GM18909 (cell line): ENCODE data around the gene APLF.
"Not testable (repeated sequence)": the region's sequence is repeated elsewhere in the genome, so short reads cannot be mapped to it uniquely, and the experiment has no call there.

Experiments
- ATAC-seq: cut with Tn5 transposase; IDR thresholded peaks from one replicate; pipeline ENCODE4 v1.9.1; 2021; ENCODE audit warnings: mild to moderate bottlenecking; ENCODE audit not compliant: unreplicated experiment, poor library complexity

APLF gene

GRCh38 chr2:68516051-68516955 lies 48.9 kb downstream of the APLF start:
- no peak for ATAC-seq

DNA sequence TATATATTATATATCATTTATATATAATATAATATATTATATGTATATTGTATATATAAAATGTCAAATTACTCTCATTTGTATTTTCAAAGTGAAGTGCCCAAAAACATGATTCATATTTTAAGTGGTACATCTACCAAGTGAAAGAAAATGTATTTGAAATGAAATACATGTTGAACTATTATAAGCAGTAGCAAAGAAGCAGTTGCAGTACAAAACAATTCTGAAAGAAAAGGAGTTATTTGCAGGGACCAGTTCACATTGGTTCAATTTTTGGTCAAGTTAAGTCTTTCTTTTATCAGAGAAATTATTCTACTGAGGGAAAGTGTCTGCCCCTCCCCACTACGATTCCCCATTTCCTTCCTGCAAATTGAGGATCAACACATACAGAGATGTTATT lies 51.9 kb downstream of the APLF start:
- no peak for ATAC-seq

GRCh38 chr2:68521037-68521436 lies 53.7 kb downstream of the APLF start:
- no peak for ATAC-seq

GRCh38 chr2:68526943-68527342 lies 59.6 kb downstream of the APLF start:
- ATAC-seq, result not testable (repeated sequence)

DNA sequence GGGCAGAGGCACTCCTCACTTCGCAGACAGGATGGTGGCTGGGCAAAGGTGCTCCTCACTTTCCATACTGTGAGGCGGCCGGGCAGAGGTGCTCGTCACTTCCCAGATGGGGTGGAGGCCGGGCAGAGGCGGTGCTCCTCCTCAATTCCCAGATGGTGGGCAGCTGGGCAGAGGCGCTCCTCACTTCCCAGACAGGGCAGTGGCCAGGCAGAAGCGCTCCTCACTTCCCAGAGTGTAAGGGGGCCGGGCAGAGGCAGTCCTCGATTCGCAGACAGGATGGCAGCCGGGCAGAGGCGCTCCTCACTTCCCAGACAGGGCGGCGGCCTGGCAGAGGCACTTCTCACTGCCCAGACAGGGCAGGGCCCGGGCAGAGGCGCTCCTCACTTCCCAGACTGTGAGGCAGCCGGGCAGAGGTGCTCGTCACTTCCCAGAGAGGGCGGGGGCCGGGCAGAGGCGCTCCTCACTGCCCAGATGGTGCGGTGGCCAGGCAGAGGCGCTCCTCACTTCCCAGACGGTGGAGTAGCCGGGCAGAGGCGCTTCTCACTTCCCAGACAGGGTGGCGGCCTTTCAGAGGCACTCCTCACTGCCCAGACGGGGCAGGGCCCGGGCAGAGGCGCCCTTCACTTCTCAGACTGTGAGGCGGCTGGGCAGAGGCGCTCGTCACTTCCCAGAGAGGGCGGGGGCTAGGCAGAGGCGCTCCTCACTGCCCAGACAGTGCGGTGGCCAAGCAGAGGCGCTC lies 60.1 kb downstream of the APLF start:
- ATAC-seq, result not testable (repeated sequence)

DNA sequence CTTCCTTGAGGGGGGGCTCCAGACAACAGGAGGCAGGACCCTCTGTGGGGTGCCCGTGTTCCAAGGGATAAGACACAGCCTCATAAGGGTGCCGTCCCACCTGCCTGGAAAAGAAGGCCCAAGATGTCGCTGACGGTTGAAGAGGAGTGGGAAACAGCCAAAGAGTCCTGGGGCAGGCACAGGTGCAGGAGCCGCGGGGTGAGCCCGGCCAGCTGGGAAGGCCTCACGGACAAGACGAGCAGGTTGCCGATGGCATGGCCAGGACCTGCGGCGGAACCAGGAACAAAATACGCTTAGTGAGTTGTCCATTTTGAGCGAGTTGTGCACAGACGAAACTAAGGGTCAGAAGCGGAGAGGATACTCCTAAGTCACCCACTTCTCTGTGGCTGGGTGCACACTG lies 61.8 kb downstream of the APLF start:
- not testable (repeated sequence) for ATAC-seq

DNA sequence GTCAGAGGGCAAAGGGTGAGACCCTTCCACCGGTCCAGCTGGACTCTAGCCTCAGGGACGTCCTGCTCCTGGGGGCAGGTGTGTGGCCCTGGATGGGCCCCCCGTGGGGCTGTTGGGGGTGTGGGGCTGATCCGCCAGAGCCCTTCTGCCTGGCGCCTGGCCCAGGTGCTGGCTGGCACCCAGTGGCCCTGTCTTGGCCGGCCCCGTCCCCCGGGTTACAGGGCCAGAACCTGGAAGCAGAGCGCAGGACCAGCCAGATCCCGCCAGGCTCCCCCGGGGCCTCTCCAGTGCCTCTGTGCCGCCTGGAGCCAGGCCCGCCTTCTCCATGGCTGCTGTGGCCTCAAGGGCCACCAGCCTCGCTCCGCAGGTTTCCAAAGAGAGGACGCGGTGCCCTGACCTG lies 62.3 kb downstream of the APLF start:
- not testable (repeated sequence) for ATAC-seq

DNA sequence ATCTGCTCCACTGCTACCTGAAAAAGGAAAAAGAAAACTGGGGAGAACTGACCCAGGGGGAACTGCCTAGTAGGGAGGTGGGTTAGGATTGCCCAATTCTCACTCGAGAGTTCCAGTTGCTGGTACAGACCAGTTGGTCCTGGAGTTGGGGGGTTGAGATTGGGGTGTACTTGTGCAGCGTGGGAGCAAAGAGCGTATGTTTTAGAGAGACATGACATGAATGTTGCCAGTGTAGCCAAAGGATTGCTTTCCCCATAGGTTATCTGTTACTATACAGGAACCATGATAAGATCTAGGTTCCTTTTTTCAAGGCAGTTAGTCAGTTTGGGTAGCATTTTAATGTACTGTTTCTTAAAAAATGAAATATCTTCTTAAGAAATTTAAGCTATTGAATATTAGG lies 68.6 kb downstream of the APLF start:
- ATAC-seq, result no peak

GRCh38 chr2:68537011-68537410 lies 69.6 kb downstream of the APLF start:
- no peak for ATAC-seq

GRCh38 chr2:68537809-68538208 lies 70.4 kb downstream of the APLF start:
- ATAC-seq, result no peak

DNA sequence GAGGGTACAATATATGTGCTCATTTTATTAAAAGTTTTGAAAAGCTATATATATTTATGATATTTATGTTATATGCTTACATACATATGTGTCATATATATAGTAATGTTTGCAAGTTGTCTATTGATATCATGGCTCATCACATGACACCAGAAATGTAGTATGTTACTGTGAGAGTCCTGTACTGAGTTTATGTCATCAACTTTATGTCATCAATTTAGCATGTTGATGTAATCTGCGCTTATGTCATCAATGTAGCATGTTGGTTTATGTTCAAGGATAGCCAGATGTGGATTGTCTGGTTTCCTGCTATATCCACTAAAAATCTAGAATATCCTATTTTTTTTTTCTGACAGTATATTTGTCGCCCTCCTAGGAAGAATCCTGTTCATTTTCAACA lies 77.4 kb downstream of the APLF start:
- ATAC-seq, result no peak

DNA sequence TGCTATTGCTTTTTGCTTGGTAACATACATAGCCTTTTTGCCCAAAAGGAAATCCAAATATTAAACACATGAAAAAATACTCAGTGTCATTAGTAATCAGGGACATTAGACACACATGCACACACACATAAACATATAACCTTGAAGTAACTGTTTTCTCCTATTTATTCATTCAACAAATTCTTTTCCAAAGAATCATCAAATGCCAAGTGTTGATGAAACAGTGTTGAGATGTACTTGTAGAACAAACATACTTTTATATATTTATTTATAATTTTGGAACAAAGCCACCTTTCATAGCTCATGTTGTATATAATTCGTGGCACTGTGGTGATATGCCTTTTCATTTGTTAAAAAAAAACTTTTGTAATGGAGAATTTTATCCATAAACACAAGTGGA lies 81.0 kb downstream of the APLF start:
- no peak for ATAC-seq

GRCh38 chr2:68553098-68553497 lies 85.7 kb downstream of the APLF start:
- ATAC-seq, result no peak

GRCh38 chr2:68555425-68556206 lies 88.2 kb downstream of the APLF start:
- ATAC-seq, result not testable (repeated sequence)

DNA sequence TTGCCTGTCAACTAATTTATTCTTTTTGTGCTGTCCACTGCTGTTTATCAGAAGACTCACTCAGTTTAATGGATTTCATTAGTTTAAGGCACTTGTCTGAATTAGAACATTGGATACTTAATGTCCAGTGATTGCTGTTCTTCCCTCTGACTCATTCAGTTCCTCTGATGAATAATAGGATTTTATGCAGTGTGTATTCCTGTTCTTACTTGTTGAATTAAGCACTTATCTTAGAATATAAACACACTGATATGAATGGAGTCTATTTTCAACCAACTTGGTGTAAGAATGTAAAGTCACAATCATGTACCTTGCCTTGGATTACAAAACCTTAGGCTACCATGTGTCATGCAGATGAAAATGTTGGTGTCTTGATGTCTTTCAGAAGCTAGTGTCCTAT lies 89.0 kb downstream of the APLF start:
- ATAC-seq, result no peak

GRCh38 chr2:68558576-68558975 lies 91.2 kb downstream of the APLF start:
- no peak for ATAC-seq

DNA sequence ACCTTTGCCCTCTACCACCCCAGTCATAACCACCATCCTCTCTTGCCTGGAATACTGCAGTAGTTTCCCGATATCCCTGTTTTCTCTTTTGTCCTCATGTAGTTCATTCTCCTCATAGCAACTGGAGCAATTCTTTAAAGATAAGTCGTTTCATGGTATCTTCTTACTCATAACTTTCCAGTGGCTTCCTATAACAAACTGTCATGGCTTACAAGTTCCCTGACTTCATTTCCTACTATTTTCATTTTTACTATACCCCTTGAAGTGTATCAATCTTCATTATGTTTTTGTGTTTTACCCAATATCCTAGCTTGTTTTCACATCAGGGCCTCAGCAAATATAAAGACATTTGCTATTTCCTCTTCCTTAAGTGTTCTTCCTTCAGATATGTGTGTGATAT lies 92.3 kb downstream of the APLF start:
- ATAC-seq, result no peak

DNA sequence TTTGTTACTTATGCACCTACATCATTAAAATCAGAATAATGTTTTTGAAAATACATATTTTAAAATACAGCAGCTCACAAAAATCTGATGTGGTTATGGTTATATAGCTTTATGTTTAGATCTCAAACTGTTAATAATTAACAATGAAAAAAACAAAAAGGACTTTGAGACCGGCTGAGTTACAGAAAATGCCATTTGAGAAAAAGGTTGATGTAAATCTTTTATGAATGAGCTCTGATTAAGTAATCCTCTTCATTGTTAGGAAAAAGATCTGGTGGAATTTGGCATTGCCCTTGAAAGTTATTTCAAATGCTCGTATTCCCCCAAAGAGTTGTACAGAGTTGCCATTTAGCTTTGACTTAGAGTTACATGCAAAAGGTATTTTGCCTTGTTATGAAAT lies 93.2 kb downstream of the APLF start:
- no peak for ATAC-seq

GRCh38 chr2:68561372-68561771 lies 94.0 kb downstream of the APLF start:
- ATAC-seq, result no peak

- no peak for ATAC-seq
Observed at GRCh38 chr2:68562934-68563333, 95.5 kb downstream of the APLF start.

- ATAC-seq, result no peak
Observed at GRCh38 chr2:68564426-68564825, 97.0 kb downstream of the APLF start.
